GM18499 (cell line): Measurements from ENCODE around the gene RAC3.

Experiments
- ATAC-seq: cut with Tn5 transposase; IDR thresholded peaks from one replicate; pipeline ENCODE4 v1.9.1; 2021; ENCODE audit warnings: moderate number of reproducible peaks; ENCODE audit not compliant: insufficient read depth, unreplicated experiment

Gene RAC3

DNA sequence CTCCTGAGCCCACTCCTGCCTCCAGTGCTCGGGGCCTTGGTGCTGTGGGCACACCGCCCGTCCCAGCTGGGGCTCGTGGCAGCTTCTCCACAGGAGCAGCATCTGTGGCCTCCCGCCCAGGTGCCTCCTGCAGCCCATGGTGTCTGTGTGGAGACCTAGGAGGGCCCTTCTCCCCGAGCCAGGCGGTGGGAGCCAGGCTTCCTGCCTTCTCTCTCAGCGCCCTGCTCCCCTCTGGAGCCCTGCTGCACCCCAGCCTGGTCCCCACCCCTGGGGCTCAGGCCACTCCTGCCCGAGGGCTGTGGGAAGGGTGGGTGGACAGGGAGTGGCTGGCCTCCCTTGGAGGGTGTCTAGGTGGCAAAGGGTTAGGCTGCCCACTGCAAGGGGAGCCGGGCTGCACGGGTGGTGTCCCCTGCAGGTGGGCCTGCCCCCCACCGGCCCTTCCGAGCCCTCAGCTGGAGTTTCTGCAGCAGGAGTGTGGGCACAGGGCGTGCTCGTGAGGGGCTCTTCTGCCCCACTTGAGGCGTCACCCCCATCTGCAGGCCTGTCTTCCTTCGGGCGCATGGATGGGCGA is 19.8 kb upstream of the RAC3 start:
- ATAC-seq = no peak

DNA sequence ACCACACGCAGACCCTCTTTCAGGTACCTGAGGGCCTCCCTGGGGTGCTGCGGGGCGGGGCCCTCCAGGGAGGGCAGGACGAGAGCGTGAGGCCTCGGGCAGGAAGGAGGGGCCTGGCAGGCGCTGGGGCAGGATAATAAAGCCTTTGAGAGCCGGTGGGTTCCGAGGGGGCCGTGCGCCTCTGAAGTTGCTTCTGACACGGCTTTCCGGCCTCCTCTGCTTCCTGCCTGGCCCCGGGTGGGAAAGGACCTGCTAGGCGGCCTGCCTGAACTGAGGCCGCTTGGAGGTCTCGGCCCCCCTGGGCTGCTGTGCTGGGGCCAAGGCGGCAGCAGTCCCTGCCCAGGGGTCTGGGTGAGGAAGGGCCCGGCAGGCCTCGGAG is 19.2 kb upstream of the RAC3 start:
- no peak for ATAC-seq

DNA sequence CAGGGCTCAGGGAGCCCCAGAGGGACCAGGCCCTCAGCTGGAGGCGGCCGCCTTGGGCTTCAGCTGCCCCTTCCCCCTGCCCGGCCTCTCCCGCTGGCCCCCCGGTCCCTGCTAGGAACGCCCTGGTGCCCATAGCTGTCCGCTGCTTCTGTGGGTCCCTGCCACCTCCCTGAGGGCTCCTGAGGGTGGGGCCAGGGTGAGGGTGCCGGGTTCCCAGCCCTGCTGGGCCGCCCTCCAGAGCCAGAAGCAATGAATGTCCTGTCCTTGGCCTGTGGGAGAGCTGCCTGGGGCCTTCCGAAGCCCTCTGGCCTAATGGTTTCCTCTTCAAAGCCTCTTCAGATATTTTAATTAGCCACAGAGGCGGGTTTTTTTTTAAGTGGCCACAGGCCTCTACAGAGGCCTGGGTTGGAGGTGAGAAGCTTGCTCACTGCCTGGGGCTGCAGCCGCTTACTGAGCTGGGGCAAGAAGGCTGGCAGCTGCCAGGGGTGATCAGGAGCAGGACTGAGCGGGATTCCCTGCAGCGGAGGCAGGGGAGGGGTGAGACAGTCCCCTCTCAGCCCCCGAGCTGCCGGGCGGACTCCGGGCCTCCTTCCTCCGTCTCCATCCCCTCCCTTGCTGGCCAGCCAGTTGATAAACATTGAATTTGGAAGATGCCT is 18.7 kb upstream of the RAC3 start:
- no peak for ATAC-seq

DNA sequence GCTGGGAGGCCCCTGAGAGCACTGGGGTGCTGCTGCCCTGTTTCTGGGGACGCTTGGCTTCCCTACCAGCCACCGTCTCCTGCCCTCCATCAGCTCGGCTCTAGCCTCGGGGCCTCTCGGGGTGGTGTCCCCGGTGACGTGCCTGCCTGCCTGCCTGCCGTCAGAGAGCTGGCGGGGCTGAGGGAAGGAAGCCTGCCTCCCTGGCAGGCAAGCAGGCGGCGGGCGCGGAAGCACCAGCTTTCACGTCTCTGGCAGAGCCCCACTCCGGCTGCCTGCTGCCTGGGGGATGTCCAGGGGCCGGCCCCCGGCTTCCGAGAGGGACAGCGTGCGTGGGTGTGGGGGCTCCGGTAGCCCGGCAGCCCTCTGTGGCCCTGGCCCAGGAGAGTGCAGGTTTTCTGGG is 18.1 kb upstream of the RAC3 start:
- no peak for ATAC-seq

DNA sequence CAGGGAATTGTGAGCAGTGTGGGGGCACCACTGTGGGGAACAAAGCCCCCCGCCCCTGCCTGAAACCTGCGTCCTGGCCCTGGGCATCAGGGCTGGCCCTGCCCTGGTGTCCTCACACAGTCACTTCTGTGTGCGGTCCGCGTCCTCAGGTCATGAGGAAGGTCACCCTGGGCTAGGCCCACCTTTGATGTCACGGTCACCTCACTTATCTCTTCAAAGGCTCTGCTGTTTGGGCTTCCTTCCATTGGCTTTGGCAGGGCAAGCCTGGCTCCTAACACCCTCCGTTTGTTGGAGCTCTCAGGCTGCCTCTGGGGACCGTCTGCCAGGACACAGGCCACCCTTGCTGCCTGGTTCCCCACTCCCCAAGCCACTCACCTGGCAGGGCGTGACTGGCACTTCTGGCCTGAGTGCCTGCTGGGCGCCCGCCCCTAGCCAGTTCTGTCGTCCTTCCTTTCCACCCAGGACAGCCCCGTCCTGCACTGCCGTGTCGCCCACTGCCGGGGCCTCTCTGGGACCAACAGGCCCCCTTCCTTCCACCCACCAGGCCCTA is 17.6 kb upstream of the RAC3 start:
- no peak for ATAC-seq

DNA sequence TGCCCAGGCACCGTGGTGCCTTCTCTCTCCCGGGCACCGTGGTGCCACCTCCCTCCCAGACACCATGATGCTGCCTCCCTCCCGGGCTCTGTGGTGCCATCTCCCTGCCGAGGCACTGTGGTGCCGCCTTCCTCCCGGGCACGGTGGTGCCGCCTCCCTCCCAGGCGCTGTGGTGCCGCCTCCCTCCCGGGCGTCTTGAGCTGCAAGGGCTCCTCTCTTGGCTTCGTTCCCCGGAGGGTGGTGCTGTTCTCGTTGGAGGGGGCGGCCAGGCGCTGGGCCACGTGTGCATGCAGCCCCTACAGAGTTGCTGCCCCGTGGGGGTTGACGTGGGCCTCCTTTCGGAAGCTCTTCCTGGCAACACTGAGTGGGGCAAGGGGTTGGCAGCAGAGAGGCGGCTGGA is 17.0 kb upstream of the RAC3 start:
- ATAC-seq = no peak

DNA sequence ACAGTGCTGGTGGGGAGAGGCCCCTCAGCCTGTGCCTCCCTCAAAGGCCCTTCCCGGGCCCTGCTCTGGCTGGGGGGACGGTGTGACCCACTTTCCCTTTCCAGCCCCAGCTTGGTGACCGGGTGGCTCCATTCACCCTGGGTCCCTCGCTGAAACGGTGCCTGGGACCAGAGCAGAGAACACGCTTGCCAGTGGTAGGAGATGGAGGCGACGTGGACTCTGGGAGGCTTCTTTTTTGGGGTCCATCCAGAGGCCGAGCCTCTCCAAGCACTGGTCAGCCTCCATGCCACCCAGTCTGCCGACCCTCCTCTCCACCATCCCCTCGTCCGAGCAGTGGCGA is 16.5 kb upstream of the RAC3 start:
- no peak for ATAC-seq

DNA sequence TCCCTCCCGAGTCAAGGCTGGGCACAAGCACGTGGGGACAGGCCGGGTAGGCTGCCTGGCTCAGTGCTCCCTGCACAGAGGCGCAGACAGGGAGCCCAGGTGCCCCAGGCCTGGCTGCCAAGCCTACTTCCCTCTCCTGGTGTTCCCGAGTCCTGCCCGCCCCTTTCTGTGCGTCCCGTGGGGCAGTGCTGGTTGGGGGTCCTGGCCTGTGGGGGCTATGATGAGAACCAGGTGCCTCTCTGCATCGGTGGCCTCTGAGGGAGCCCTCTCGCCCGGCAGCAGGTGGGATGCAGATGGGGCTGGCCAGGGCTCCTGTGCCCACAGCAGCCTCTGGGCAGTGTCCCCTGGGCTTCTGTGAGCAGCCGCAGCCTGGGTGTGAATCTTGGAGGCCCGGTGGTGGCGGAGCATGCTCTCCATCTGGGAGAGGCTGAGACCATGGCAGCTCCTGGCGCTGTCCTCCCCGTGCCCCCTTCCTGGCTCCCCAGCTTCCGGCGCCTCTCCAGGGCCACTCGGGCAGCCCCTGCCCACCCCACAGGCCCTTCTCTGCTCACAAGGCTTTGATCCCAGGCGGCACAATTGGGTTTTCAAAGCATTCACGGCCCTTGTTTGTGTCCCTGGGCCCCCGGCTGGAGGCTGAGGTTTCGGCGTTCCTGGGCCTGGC is 16.0 kb upstream of the RAC3 start:
- no peak for ATAC-seq

DNA sequence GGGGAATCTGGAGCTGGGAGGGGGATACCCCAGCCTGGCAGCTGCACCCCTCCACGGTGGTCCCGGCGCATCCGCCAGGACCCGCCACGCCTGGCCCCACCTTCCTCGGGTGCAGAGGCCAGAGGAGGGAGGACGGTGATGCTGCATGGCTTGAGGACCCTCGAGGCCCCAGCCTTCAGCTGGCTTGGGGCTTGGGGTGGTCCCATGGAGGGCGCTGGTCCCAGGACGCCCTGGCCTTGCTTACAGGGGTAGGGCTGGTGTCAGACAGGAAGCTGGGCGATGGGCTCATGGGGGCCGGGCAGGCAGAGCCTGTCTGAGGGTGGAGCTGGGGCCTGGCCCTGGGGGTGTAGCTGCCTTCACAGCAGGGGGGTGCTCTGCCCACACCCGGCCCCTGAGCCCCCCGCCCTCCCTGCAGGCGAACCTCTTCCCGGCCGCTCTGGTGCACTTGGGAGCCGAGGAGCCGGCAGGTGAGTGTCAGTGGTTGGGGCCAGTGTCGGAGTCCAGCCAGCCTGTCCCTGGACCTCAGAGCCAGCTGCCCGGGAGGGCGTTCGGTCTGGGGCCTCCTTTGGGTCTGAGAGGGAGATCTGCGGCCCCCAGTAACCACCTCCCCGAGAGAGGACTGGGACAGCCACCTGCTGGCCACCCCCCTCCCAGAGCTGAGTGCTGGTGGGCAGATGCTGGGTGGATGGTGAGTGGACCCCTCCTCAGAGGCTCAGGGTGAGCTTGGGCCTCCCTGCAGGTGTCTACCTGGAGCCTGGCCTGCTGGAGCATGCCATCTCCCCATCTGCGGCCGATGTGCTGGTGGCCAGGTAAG is 15.2 kb upstream of the RAC3 start:
- ATAC-seq = no peak

DNA sequence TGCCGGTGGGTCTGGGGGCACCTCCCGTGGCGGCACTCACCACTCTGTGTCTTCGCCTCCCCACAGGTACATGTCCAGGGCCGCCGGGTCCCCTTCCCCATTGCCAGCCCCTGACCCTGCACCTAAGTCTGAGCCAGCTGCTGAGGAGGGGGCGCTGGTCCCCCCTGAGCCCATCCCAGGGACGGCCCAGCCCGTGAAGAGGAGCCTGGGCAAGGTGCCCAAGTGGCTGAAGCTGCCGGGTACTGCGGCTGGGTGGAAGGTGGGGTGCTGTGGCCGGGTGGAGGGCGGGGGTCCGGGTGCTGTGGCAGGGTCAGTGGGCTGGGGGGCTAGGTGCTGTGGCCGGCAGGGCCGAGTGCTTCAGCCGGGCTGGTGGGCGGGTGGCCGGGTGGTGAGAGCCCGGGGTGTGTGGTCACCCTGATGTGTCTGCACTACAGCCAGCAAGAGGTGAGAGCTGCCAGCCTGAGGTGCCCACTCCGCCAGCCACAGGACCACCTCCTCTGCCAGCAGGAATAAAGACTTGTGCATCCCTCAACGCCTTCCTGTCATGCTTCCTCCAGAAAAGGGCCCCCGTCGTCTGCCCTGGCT is 14.5 kb upstream of the RAC3 start:
- no peak for ATAC-seq

DNA sequence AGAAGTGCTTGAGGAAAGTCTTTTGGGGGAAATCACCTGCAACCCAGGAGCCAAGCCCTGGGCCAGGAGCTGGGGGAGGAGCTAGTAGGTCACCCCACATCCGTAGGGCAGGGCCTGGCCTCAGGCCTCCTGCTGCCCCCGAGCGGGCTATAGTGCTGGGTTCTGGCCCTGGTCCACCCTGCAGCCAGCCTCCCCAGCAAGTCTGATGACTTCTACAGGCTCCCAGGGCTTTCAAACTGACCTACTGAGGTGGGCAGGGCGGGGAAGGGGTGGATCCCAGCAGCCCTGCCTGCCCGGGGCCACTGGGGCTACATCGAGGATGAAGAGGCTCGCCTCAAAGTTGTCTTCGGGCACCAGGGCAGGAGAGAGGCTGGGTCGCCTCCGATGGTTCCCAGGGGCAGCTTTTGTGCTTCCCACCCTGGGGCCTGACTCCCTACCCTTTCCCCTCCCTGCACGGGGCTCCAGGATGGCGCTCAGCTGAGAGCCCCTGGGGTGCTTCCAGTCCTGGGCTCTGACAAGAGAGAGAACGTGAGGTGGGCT is 13.8 kb upstream of the RAC3 start:
- ATAC-seq = no peak

DNA sequence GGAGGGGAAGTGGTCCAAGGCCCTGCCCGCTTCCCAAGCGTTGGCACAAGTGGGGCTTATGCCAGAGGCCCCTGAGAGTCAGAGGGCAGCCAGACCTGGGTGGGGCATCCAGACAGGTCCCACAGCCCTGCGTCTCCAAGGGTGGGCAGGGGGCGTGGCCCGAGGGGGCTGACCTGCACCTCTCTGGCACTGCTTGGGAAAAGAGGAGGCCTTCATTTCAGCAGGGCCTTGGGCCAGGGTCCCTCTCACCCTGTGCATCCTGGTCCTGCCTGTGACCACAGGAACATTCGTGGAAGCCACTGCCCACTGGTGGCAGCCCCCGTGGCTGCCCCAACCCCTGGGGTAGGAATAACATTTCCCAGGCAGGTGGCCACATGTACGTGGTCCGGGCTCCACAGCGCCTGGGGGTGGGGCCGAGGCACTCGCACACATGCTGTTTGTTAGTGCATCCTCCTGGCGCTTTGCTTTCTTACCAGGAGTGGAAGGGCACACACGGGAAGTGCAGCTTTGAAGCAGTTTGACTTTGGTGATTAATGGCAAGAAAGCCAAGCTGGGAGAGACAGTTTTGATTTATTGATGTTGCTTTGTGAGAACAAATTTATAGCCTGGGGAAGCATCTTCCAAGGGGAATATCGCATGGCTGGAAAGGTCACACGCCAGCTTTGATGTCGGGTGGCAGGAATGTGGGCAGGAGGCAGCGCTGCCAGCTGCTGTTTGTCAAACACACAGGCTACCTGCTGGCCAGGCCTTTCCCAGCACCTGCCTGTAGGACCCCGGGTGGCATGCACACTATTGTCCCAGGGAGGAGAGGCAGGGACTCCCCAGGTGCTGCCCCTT is 13.1 kb upstream of the RAC3 start:
- no peak for ATAC-seq

DNA sequence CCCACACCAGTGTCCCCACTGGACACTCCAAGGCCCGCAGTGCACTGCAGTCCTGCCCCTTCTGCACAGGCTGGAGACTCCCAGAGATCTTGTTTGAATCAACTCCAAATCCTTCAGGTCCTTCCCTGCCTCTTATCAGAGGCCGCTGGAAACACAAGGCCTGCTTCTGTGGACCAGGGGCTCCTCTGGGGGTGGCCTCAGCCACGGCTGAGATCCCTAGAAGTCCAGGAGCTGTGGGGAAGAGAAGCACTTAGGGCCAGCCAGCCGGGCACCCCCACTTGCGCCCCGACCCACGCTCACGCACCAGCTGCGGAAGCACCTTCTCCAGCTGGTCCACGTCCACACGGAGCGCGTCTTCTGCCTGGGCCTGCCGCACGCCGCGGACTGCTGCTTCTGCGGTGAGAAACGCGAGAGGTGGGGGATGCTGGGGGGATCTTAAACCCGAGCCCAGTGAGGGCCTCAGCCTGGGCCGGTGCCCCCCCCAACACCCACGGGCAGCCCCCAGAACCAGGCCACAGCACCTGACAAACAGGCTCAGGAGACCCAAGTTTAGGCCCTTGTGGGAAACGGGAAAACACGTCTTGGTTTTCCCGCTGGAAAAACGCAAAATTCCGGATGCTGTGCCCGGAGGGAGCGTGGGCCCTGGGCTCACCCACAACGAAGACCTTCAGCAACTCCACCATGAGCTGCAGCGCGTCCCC is 12.3 kb upstream of the RAC3 start:
- no peak for ATAC-seq

DNA sequence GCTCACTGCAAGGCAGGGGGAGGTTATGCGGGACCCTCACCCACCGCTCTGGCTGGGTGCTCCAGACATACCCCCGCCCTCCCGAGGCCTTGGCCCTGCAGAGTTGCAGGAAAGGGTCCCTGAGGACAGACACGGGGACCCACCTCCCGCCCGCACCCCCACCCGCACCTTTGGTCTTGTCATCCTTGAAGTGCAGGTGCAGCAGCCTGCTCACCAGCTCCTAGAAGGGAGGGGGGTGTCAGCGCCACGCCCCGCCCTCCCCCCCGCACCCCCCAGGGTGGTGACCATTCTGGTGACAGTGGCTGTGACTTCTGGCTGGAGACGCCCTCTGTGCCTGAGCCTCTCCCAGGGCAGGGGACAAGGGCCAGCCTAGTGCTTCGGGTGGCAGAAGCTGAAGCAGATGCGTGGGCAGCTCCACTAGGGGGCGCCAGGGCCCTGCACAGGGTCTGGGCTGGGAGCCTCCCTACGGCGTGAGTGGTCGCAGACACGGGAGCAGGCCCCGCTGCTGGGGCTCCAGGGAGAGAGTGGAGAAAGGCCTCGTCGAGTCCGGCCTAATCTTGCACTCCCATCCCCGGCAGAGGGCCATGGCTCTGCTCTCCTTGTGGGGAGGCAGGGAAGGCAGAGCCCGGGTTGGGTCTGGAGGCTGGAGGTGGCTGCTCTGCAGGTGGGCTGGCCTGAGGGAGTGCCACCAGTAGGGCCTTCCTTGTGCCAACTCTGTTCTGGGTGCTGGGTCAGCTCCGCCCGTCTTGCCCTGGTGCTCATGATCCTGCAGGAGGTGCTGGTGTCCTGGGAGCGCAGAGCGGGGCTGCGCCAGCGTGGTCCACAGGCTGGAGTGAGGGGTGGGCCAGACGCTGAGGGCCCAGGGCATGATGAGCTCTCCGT is 11.5 kb upstream of the RAC3 start:
- no peak for ATAC-seq

DNA sequence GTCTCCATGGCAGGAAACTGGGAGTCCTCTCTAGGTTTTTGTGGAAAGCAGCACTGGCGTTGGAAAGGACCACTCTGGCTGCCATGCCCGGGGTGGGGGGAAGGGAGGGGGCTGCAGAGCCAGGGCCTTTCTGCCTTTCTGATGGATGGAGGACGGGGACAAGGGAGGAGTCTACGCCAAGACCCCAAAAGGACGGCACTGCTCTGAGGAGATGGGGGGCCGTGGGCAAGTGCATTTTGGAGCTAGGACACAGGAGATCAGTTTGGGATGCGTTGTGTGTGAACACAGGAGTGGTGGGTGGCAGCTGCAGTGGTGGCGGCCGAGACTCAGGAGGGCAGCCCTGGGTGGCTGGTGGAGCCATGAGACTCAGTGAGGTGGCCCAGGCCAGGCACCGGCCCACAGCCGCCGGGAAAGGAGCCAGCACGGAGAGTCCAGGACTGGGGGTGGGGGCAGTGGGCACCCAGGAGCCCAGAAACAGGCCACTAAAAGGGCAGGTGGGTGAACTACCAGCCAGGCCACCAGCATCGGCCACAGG is 10.8 kb upstream of the RAC3 start:
- ATAC-seq = no peak

DNA sequence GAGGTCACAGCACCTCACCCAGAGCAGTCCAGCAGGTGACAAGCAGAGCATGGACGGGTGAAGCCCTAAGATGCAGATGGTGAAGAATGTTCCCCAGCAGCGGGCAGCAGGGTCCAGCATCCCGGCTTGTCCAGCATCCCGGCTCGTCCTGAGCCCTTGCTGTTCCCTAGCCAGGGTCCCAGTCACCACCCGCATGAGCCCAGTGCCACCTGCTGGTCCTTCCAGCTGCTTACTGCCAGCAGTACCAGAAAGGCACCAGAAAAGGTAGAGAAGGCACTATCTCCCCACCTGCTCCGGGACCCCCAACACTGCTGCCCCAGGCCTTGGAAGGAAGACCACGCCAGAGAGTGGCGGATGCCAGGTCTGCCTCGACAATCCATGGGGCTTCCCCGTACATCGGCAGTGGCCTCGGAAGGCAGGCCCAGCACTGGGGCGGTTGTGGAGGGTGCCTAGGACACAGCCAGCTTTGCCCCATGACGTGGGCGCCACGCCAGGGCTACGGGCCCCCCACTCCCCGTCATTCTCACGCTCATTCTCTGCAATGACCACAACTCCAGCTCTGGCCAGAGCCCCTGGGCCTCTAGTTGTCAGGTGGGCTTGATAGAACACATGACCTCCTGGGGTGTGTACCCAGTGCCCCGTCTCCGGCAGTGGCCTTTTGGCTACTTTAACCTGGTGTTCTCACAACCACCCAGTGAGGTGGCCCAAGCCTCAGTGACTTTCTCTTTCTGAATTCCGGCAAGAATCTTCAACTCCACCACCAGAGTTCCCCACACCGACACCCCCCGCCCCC is 10.2 kb upstream of the RAC3 start:
- ATAC-seq = no peak

DNA sequence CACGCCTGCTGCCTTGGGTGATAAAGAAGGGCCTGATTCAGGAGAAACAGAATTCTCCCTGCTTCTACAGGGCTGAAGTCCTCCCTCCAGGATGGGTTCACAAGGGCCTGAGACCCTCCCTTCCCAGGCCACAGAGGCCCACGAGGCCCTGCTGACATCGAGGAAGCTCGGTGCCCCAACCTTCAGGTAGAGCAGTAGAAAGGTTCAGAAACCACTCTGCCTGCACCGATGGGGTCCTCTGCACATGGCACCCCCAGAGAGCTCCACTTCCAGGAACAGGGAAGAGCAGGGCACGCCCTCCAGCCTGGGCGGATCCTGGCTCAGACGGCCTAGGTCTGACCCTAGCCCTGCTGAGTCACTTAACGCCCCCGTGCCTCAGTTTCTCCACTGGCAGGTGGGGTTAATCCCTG is 9.6 kb upstream of the RAC3 start:
- no peak for ATAC-seq
